Mesothelial cell of epicardium (in vitro differentiated cells): ENCODE measurements around the gene RALGPS1. TPM values are rescaled to one million over a fixed set of nuclear protein-coding genes. Genes with fewer than 3 reads are reported as not detected.

Experiments
- DNase-seq, 2 experiments: peaks; one replicate each; pipeline ENCODE4 v3.0.0; 2021; ENCODE audit warnings: low spot score in 2 of 2; ENCODE audit not compliant: unreplicated experiment in 2 of 2
- H3K27ac Mint-ChIP-seq: 2 replicates; pipeline ENCODE4 v1.8.0; 2021; ENCODE audit warnings: mixed read lengths
- H3K27me3 Mint-ChIP-seq: 2 replicates; pipeline ENCODE4 v1.8.0; 2021; ENCODE audit warnings: low read depth, mixed read lengths
- H3K36me3 Mint-ChIP-seq: 2 replicates; pipeline ENCODE4 v1.8.0; 2021; ENCODE audit warnings: mixed read lengths
- H3K4me1 Mint-ChIP-seq: 2 replicates; pipeline ENCODE4 v1.8.0; 2021; ENCODE audit warnings: mixed read lengths
- H3K4me3 Mint-ChIP-seq: 2 replicates; pipeline ENCODE4 v1.8.0; 2021; ENCODE audit warnings: mild to moderate bottlenecking, moderate library complexity, mixed read lengths
- H3K9me3 Mint-ChIP-seq: 2 replicates; pipeline ENCODE4 v1.8.0; 2021; ENCODE audit warnings: mixed read lengths
- CTCF ChIP-seq: fragments of 200-600 bp; sonication (generic); IDR thresholded peaks from one replicate; pipeline ENCODE4 v1.5.0; 2021; ENCODE audit warnings: antibody characterized with exemption; ENCODE audit not compliant: unreplicated experiment
- total RNA-seq: library from RNA; stranded (reverse); gene quantifications from 3 replicates; pipeline ENCODE4 v1.2.1, GENCODE V29; 2021

Gene RALGPS1
- total RNA-seq, 1 donor from 2014 or later, result 25.6 TPM

GRCh38 chr9:127180457-127181314 is 266.1 kb downstream of the RALGPS1 start:
- H3K36me3 Mint-ChIP-seq, result no peaks in the 10 kb centered on the region
- H3K4me1 Mint-ChIP-seq, result peaks cover 2% of the 10 kb centered on the region
- H3K27ac Mint-ChIP-seq, result no peak overlapping the region
- DNase-seq, result peak in 1 of 2 experiments; percentile 24
- no peaks in the 10 kb centered on the region for H3K27me3 Mint-ChIP-seq
- no peak for TF ChIP-seq CTCF
- H3K9me3 Mint-ChIP-seq, result no peaks in the 10 kb centered on the region
- H3K4me3 Mint-ChIP-seq, result no peak overlapping the region

- no peak overlapping the region for H3K4me3 Mint-ChIP-seq
- no peak for DNase-seq
- H3K9me3 Mint-ChIP-seq, result no peaks in the 10 kb centered on the region
- peaks cover 7% of the 10 kb centered on the region for H3K4me1 Mint-ChIP-seq
- no peaks in the 10 kb centered on the region for H3K36me3 Mint-ChIP-seq
- TF ChIP-seq CTCF, result no peak
- H3K27ac Mint-ChIP-seq, result no peak overlapping the region
- H3K27me3 Mint-ChIP-seq, result no peaks in the 10 kb centered on the region
These were observed 266.7 kb downstream of the RALGPS1 start for GRCh38 chr9:127181315-127181580.

GRCh38 chr9:127181595-127182190 is 267.1 kb downstream of the RALGPS1 start:
- Mint-ChIP-seq H3K4me1 (peaks cover 12% of the 10 kb centered on the region), H3K27ac (no peak overlapping the region), H3K9me3 (no peaks in the 10 kb centered on the region), H3K36me3 (no peaks in the 10 kb centered on the region), H3K27me3 (no peaks in the 10 kb centered on the region), H3K4me3 (no peak overlapping the region)
- DNase-seq, result peak in 1 of 2 experiments; percentile 9
- no peak for TF ChIP-seq CTCF

- Mint-ChIP-seq H3K4me3 (no peak overlapping the region), H3K27me3 (no peaks in the 10 kb centered on the region), H3K4me1 (peaks cover 16% of the 10 kb centered on the region), H3K36me3 (no peaks in the 10 kb centered on the region), H3K9me3 (no peaks in the 10 kb centered on the region), H3K27ac (no peak overlapping the region)
- TF ChIP-seq CTCF, result no peak
- DNase-seq, result no peak
These were observed 268.5 kb downstream of the RALGPS1 start for GRCh38 chr9:127182901-127183746.

GRCh38 chr9:127183814-127184582 is 269.4 kb downstream of the RALGPS1 start:
- no peak overlapping the region for H3K4me3 Mint-ChIP-seq
- DNase-seq, result no peak
- no peaks in the 10 kb centered on the region for H3K9me3 Mint-ChIP-seq
- no peak overlapping the region for H3K27ac Mint-ChIP-seq
- peaks cover 17% of the 10 kb centered on the region for H3K4me1 Mint-ChIP-seq
- H3K27me3 Mint-ChIP-seq, result no peaks in the 10 kb centered on the region
- H3K36me3 Mint-ChIP-seq, result no peaks in the 10 kb centered on the region
- no peak for TF ChIP-seq CTCF
